GM19438 (cell line): ENCODE results near the gene DCDC2B.

Source experiments
- ATAC-seq: cut with Tn5 transposase; IDR thresholded peaks from one replicate; pipeline ENCODE4 v1.9.1; 2021; ENCODE audit warnings: low read depth; ENCODE audit not compliant: unreplicated experiment

The DCDC2B gene

GRCh38 chr1:32195972-32196823, 12.7 kb upstream of the DCDC2B start:
- ATAC-seq, result no peak

GRCh38 chr1:32197074-32197473, 11.8 kb upstream of the DCDC2B start:
- no peak for ATAC-seq

GRCh38 chr1:32197837-32198236, 11.1 kb upstream of the DCDC2B start:
- ATAC-seq, result no peak

GRCh38 chr1:32198237-32199042, 10.4 kb upstream of the DCDC2B start:
- no peak for ATAC-seq

GRCh38 chr1:32199043-32199716, 9.7 kb upstream of the DCDC2B start:
- ATAC-seq, result no peak

- ATAC-seq, result no peak
Measured at GRCh38 chr1:32199717-32200072, 9.2 kb upstream of the DCDC2B start.

- peak; percentile 23 for ATAC-seq
Measured at GRCh38 chr1:32200226-32201010, 8.5 kb upstream of the DCDC2B start, which contains the start of gene CCDC28B. Gene CCDC28B (plus strand): TSS chr1:32200595. CDS start chr1:32201936, 1,341 bp downstream.

GRCh38 chr1:32201011-32201855, 7.7 kb upstream of the DCDC2B start:
- peak; percentile 33 for ATAC-seq

GRCh38 chr1:32204943-32205361, 3.9 kb upstream of the DCDC2B start:
- ATAC-seq, result no peak

- ATAC-seq, result no peak
Measured at GRCh38 chr1:32205401-32206370, 3.2 kb upstream of the DCDC2B start, which contains the start of gene IQCC. Gene IQCC (plus strand): TSS chr1:32205671. CDS start chr1:32205682, 11 bp downstream.

GRCh38 chr1:32208469-32208868, 420 bp upstream of the DCDC2B start:
- ATAC-seq, result no peak

- ATAC-seq, result no peak
Measured at GRCh38 chr1:32215629-32216480, 7.0 kb downstream of the DCDC2B start.

- ATAC-seq, result no peak
Measured at GRCh38 chr1:32216566-32216965, 7.7 kb downstream of the DCDC2B start.

GRCh38 chr1:32219022-32219421, 10.1 kb downstream of the DCDC2B start:
- ATAC-seq, result no peak

- ATAC-seq, result no peak
Measured at GRCh38 chr1:32220746-32221580, 12.1 kb downstream of the DCDC2B start.

- no peak for ATAC-seq
Measured at GRCh38 chr1:32221581-32221979, 12.7 kb downstream of the DCDC2B start.
